Measurements from ENCODE around the gene KCNE5.

DNA sequence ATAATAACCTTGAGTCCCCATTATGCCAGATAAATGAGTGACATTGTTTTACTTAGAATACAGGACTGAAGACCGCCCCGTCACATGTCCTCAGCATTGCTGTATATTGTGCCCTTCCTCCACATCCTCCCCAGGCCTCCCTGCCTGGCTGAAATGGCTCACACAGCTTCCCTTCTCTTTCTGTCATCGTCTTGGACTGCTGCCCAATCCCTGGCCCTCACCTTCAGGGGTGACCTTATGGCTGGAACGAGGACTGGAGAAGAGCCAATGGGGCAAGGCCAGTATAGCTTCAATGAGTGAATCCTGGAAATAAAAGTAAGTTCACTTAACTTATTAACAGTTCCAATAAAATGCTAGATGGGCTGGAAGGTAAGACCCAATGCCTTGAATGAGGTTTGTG lies 2.7 kb downstream of the KCNE5 start:
- TF ChIP-seq, protein P1, sequence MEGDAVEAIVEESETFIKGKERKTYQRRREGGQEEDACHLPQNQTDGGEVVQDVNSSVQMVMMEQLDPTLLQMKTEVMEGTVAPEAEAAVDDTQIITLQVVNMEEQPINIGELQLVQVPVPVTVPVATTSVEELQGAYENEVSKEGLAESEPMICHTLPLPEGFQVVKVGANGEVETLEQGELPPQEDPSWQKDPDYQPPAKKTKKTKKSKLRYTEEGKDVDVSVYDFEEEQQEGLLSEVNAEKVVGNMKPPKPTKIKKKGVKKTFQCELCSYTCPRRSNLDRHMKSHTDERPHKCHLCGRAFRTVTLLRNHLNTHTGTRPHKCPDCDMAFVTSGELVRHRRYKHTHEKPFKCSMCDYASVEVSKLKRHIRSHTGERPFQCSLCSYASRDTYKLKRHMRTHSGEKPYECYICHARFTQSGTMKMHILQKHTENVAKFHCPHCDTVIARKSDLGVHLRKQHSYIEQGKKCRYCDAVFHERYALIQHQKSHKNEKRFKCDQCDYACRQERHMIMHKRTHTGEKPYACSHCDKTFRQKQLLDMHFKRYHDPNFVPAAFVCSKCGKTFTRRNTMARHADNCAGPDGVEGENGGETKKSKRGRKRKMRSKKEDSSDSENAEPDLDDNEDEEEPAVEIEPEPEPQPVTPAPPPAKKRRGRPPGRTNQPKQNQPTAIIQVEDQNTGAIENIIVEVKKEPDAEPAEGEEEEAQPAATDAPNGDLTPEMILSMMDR (IDR thresholded peaks at IDR 0.05): no peak
- no peak for TF ChIP-seq POLR2AphosphoS5 (IDR thresholded peaks at IDR 0.05)
